GM18519 (cell line): ENCODE data around the gene SYNPR.

Source experiments
- ATAC-seq: cut with Tn5 transposase; IDR thresholded peaks from one replicate; pipeline ENCODE4 v1.9.1; 2021; ENCODE audit warnings: mild to moderate bottlenecking, moderate library complexity; ENCODE audit not compliant: unreplicated experiment, low FRiP score

SYNPR gene

DNA sequence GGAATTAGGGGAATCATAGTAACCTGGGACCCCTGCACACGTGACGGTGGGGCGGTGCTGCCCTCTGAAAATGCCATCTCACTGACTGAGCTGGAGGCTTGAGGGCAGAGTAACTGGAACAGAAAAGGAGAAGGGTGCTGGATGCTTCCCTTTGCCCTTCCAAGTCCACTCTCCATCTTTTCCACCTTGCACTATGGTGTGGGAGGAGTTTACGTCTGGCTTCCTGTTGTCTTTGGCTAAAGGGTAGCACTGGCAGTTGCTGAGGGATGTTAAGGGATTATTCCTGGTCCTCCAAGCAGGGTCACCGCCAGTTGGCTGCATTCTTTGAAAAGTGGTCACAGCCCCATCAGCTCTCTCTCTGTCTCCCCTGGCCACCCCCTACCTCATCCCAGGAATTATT lies 245.0 kb downstream of the SYNPR start:
- ATAC-seq, result no peak

DNA sequence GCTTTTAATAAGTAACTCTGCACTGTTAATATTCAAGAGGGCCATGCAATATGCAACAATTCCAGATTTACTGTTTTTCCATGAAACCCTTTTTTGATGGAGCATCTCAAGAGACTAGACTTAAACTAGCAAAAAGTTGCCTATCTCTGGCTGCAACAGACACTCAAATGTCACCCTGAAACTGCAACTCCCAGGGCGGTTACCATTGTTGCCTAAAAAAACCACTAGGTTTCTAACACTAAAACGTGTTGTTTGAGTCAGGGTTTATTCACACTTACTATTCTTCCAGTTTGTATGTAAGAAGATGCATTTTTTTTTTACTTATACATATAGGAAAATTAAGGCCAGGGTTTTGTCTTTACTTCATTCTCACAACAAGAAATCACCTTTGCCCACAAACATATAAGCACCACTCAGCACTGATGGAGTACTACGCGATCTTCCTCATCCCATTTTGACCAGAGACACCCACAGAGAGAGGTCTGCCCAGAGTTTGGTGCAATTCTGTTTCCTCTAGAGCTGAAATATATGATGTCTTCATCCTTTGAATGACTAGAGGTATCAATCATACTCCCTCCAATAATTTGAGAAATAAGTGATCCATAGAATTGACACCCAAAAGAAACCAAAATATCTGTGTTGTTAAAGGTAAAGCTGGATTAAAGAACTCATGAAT lies 250.4 kb downstream of the SYNPR start:
- no peak for ATAC-seq

- no peak for ATAC-seq
These were observed 254.4 kb downstream of the SYNPR start for GRCh38 chr3:63532521-63532920.

- ATAC-seq, result peak; percentile 66
These were observed 260.8 kb downstream of the SYNPR start for GRCh38 chr3:63538919-63539318.

GRCh38 chr3:63555767-63556166 lies 277.7 kb downstream of the SYNPR start:
- no peak for ATAC-seq

GRCh38 chr3:63556401-63556800 lies 278.3 kb downstream of the SYNPR start:
- ATAC-seq, result no peak

DNA sequence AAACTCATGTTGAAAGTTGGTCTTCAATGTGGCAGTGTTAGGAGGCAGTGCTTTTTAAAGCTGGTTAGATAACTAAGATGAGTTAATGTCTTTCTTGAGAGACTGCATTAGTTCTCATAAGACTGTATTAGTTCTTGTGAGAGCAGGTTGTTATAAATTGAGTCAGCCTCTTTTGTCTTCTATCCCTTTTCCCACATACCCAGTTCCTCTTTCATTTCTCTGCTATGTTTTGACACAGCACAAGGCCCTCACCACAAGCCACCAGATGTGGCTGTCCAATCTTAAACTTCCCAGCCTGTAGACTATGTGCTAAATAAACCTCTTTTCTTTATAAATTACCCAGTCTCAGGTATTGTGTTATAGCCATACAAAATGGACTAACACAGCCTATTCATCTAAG lies 279.8 kb downstream of the SYNPR start:
- ATAC-seq, result peak; percentile 95

DNA sequence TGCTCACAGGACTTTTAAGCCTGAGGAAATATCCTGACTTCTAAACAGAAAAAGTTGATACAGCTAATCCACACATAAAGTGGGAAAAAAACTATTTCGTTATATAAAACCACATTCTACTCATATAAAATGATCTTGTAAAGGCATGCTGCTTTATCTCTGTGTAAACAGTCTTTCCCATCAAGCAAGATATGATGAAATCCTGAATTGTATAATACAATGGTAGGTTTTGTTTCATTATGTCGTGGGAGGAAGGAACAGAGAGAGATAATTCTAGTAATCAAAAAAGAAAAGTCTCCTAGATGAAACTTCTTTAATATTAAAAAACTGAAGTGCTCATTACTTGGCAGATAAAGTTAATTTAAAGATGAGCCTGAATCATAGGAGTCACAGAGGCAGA lies 281.8 kb downstream of the SYNPR start:
- ATAC-seq, result no peak

- no peak for ATAC-seq
These were observed 283.8 kb downstream of the SYNPR start for GRCh38 chr3:63561879-63562278.

- no peak for ATAC-seq
These were observed 284.2 kb downstream of the SYNPR start for GRCh38 chr3:63562323-63562722.

- no peak for ATAC-seq
These were observed 285.5 kb downstream of the SYNPR start for GRCh38 chr3:63563572-63563971.

DNA sequence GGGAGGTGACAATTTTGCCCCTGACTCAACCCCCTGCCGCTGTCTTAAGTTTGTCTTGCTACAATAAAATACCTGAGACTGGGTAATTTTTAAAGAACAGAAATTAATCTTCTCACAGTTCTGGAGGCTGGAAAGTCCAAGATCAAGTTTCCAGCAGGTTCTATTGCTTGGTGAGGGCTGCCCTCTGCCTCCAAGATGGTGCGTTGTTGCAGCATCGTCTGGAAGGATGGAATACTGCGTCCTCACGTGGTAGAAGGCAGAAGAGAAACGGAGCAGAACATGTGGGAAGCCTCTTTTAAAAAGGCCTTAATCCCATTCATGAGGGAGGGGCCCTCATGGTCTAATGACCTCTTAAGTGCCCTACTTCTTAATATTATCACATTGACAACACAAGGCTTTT lies 287.1 kb downstream of the SYNPR start:
- no peak for ATAC-seq

DNA sequence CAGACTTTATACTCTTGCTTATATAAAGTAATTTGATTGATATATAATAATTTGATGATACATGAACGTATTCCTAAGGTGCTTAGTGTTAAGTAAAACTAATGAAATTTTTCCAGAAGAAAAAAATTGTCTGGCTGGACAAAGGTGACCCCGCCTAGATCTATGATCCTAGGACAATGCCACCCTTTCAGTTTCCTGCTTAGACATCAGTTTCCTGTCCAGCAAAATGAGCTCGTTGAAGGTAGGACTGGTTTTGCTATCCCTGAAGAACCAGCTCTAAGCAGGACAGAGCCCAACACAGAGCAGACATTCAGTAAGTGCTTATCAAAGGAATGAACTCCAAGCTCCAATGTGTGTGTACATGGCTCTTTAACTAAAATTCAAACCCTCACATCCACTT lies 293.6 kb downstream of the SYNPR start:
- no peak for ATAC-seq

GRCh38 chr3:63576846-63577245 lies 298.7 kb downstream of the SYNPR start:
- no peak for ATAC-seq

DNA sequence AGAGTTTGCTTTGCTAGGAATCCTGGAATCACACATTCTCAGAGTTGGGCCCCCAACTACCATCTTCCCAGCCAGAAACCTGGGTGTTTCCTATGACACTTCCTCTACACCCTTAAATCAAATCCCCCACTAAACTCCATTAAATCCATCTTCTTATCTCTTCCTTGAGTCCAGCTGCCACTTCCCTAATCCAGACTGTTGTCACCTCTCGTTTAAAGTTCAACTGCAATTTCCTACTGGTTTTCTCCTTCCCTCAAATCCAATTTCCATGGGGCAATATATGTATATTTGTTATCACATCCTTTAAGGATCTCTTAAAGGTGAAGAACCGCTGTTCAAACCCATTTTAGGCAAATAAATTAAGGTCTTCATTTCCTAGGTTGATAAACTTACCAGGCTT lies 300.8 kb downstream of the SYNPR start:
- no peak for ATAC-seq

GRCh38 chr3:63580151-63580550 lies 302.0 kb downstream of the SYNPR start:
- no peak for ATAC-seq

DNA sequence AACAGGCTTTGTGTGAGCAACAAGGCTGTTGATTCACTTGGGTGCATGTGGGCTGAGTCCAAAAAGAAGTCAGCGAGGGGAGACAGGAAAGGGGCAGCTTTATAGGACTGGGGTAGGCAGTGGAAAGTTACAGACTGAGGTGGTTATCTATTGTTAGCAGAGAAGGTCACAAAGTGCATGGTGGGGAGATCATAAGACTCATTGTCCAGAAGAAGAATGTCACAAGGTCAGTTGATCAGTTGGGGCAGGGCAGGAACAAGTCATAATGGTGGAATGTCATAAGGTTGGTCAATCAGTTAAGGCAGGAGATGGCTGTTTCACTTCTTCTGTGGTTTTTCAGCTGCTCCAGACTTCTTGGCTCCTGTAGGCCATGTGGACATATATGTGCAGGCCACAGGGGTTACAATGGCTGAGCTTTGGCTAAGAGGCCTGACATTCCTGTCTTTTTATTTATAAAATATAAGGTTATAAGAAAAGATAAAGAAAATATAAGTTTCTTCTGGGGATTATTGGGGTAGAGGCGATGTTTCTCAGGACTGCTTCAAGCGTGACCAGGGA lies 304.9 kb downstream of the SYNPR start:
- no peak for ATAC-seq

- ATAC-seq, result no peak
These were observed 306.6 kb downstream of the SYNPR start for GRCh38 chr3:63584681-63585080.

DNA sequence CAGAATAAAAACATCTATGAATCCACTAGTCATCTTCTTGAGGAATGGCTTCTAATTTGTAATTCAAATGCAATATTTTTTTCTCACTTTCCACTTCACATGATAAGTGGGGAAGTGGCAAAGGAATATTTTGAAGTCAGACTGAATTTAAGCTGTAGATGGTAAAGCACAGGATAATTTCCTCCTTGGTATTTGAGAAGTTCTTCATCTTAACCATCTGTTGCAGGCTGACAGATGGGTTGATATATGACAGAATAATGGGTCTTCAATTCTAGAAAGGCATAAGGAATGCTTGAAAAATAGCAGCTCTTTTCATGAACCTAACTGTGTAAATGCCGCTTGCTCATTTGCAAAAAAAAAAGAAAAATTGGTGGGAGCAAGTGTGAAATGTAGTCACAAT lies 307.8 kb downstream of the SYNPR start:
- no peak for ATAC-seq

DNA sequence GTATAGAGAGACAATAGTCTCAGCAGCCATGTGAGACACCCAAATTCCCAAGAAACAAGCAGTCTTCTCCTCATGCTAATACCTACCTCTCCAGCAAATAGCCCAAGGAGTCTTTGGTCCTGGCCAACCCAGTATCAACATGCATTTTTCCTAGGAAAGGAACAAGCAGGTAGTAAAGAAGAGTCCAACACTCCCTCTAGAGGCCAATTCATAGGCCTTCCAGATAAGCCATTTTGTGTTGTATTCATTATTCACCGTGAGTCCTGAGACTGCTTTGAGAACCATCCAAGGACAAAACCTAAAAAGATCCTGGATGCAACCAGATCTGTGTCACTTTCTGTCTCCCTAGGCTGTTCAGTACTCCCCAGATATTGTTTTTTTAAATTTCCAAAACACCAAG lies 310.8 kb downstream of the SYNPR start:
- ATAC-seq, result no peak

GRCh38 chr3:63593779-63594178 lies 315.7 kb downstream of the SYNPR start:
- ATAC-seq, result no peak

GRCh38 chr3:63595221-63595620 lies 317.1 kb downstream of the SYNPR start:
- no peak for ATAC-seq

DNA sequence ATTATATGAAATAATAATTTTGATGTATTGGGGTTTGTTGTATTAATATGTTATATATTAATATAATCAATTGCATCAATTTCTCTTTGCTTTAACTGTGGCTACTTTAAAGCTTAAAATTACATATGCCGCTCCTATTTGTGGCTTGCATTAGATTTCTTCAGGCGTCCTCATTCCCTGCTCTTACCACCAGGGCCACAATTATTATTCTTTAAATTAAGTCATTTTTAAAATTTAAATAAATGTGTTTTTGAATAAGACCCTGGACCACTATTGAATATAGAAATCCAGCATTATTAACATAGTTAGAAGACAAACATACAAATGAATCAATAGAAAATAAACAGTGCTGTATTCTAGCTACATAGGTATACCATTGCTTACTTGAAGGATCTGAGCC lies 318.9 kb downstream of the SYNPR start:
- ATAC-seq, result no peak
